IMR-90 (cell line): ENCODE measurements around the gene TRIM37. TPM values are rescaled to one million over a fixed set of nuclear protein-coding genes. Genes with fewer than 3 reads are reported as not detected.
A peak's percentile ranks its signal among the peaks of the same experiment; 100 is the strongest.

Experiments
- ATAC-seq: fragments of 200-7000 bp; cut with Tn5 transposase; 2 replicates; pipeline ENCODE4 v1.9.1; 2020; ENCODE audit warnings: low read depth, mild to moderate bottlenecking, moderate library complexity
- BruUV-seq: library from RNA; stranded (reverse); fragments of 400-500 nt; replicated peaks from 2 replicates; lab custom pipeline; 2021; lab: Mats Ljungman, UMichigan
- CTCF ChIA-PET: fragments of 300-600 bp; formaldehyde crosslinking; extraction: SDS; loops from one replicate; lab custom pipeline; 2021; ENCODE audit warnings: antibody characterized with exemption; lab: Yijun Ruan, JAX
- POLR2A ChIA-PET: fragments of 300-600 bp; sonication (Branson Sonifier 250); formaldehyde crosslinking; loops from one replicate; lab custom pipeline; 2022; ENCODE audit warnings: antibody characterized with exemption; ENCODE audit not compliant: unreplicated experiment; lab: Charles Lee
- DNase-seq: peaks from one replicate; pipeline ENCODE4 v3.0.0; 2013
- H2AFZ ChIP-seq: replicated peaks from 2 replicates; pipeline ENCODE3; 2013; ENCODE audit warnings: low read length, mild to moderate bottlenecking; ENCODE audit not compliant: poor library complexity
- H2AK5ac ChIP-seq: 2 replicates; pipeline ENCODE4 v1.6.1; 2013; ENCODE audit warnings: low read depth, low read length, inconsistent platforms
- H2AK9ac ChIP-seq: replicated peaks from 2 replicates; pipeline ENCODE3; 2013; ENCODE audit warnings: mild to moderate bottlenecking, low read depth, low read length, moderate library complexity; ENCODE audit not compliant: poor library complexity
- H2BK120ac ChIP-seq: 2 replicates; pipeline ENCODE4 v1.6.1; 2013; ENCODE audit warnings: low read depth, low read length, inconsistent platforms
- H2BK15ac ChIP-seq: 3 replicates; pipeline ENCODE4 v1.6.1; 2013; ENCODE audit warnings: low read depth, low read length, inconsistent platforms
- H2BK20ac ChIP-seq: 2 replicates; pipeline ENCODE4 v1.6.1; 2013; ENCODE audit warnings: low read depth, mild to moderate bottlenecking, inconsistent platforms, low read length, moderate library complexity
- H2BK5ac ChIP-seq: 2 replicates; pipeline ENCODE4 v1.6.1; 2013; ENCODE audit warnings: mild to moderate bottlenecking, low read depth, low read length, inconsistent platforms; ENCODE audit not compliant: poor library complexity, severe bottlenecking
- H3K14ac ChIP-seq: replicated peaks from 2 replicates; pipeline ENCODE4 v1.6.1; 2013; ENCODE audit warnings: low read depth, low read length, inconsistent platforms
- H3K18ac ChIP-seq: 2 replicates; pipeline ENCODE4 v1.6.1; 2013; ENCODE audit warnings: low read depth, low read length, control low read depth
- H3K23ac ChIP-seq: 2 replicates; pipeline ENCODE4 v1.6.1; 2013; ENCODE audit warnings: low read depth, low read length, inconsistent platforms
- H3K27ac ChIP-seq: 2 replicates; pipeline ENCODE4 v1.5.1; 2013; ENCODE audit warnings: mild to moderate bottlenecking, control low read depth, low read length; ENCODE audit not compliant: insufficient read depth
- H3K27me3 ChIP-seq: 2 replicates; pipeline ENCODE4 v1.6.1; 2013; ENCODE audit warnings: low read length; ENCODE audit not compliant: control insufficient read depth, insufficient read depth
- H3K36me3 ChIP-seq: 2 replicates; pipeline ENCODE4 v1.6.1; 2013; ENCODE audit warnings: low read length, mixed read lengths; ENCODE audit not compliant: control insufficient read depth, insufficient read depth
- H3K4ac ChIP-seq: 2 replicates; pipeline ENCODE4 v1.6.1; 2013; ENCODE audit warnings: low read depth, low read length, inconsistent platforms
- H3K4me1 ChIP-seq: 2 replicates; pipeline ENCODE4 v1.6.1; 2013; ENCODE audit warnings: low read length, mixed read lengths; ENCODE audit not compliant: control insufficient read depth, insufficient read depth
- H3K4me2 ChIP-seq: 2 replicates; pipeline ENCODE4 v1.6.1; 2013; ENCODE audit warnings: low read depth, mild to moderate bottlenecking, control low read depth, low read length, moderate library complexity
- H3K4me3 ChIP-seq: 2 replicates; pipeline ENCODE4 v1.5.1; 2013; ENCODE audit warnings: low read depth, mild to moderate bottlenecking, control low read depth, low read length, moderate library complexity; ENCODE audit not compliant: insufficient read depth
- H3K56ac ChIP-seq: 2 replicates; pipeline ENCODE4 v1.6.1; 2013; ENCODE audit warnings: low read length, inconsistent platforms; ENCODE audit not compliant: insufficient read depth; ENCODE audit errors: extremely low read depth
- H3K79me1 ChIP-seq, 2 experiments: 2 replicates each; pipeline ENCODE4 v1.6.1; 2013; ENCODE audit warnings: low read length in 2 of 2, inconsistent platforms in 1 of 2, low read depth in 1 of 2
- H3K9ac ChIP-seq: 2 replicates; pipeline ENCODE4 v1.6.1; 2013; ENCODE audit warnings: low read depth, low read length, control low read depth
- H3K9me1 ChIP-seq: 2 replicates; pipeline ENCODE4 v1.6.1; 2013; ENCODE audit warnings: low read length, inconsistent platforms; ENCODE audit not compliant: insufficient read depth
- H3K9me3 ChIP-seq: 2 replicates; pipeline ENCODE4 v1.6.1; 2013; ENCODE audit warnings: low read length; ENCODE audit not compliant: control insufficient read depth, insufficient read depth
- H4K20me1 ChIP-seq: 2 replicates; pipeline ENCODE4 v1.6.1; 2013; ENCODE audit warnings: low read length, inconsistent platforms; ENCODE audit not compliant: insufficient read depth
- H4K5ac ChIP-seq: 2 replicates; pipeline ENCODE4 v1.6.1; 2013; ENCODE audit warnings: mild to moderate bottlenecking, low read depth, low read length, control low read depth
- H4K8ac ChIP-seq, 2 experiments: 2 replicates each; pipeline ENCODE4 v1.6.1; 2013; ENCODE audit warnings: low read depth in 2 of 2, low read length in 2 of 2, control low read depth in 1 of 2, inconsistent platforms in 1 of 2
- H4K91ac ChIP-seq: 2 replicates; pipeline ENCODE4 v1.6.1; 2013; ENCODE audit warnings: low read depth, low read length, inconsistent platforms; ENCODE audit not compliant: insufficient read depth
- BHLHE40 ChIP-seq: fragments of 150-350 bp; IDR thresholded peaks from 2 replicates; pipeline ENCODE4 v1.6.1; 2016; ENCODE audit warnings: mild to moderate bottlenecking, low read depth, low read length
- CHD1 ChIP-seq: IDR thresholded peaks from 2 replicates; pipeline ENCODE4 v1.6.1; 2012; ENCODE audit warnings: low read depth, low read length, improper control_type of control experiment
- FOS ChIP-seq: fragments of 150-350 bp; IDR thresholded peaks from 2 replicates; pipeline ENCODE4 v1.6.1; 2016; ENCODE audit warnings: low read depth, low read length
- MAFK ChIP-seq: IDR thresholded peaks from 2 replicates; pipeline ENCODE4 v1.6.1; 2012; ENCODE audit warnings: low read depth, low read length, improper control_type of control experiment
- MAZ ChIP-seq: IDR thresholded peaks from 2 replicates; pipeline ENCODE4 v1.6.1; 2012; ENCODE audit warnings: low read depth, mild to moderate bottlenecking, low read length, improper control_type of control experiment, moderate library complexity, borderline replicate concordance
- MXI1 ChIP-seq: IDR thresholded peaks from 2 replicates; pipeline ENCODE4 v1.6.1; 2012; ENCODE audit warnings: low read depth, mild to moderate bottlenecking, low read length, moderate library complexity, borderline replicate concordance
- NFE2L2 ChIP-seq: fragments of 150-350 bp; IDR thresholded peaks from 2 replicates; pipeline ENCODE4 v1.6.1; 2016; ENCODE audit warnings: low read depth, mild to moderate bottlenecking, low read length
- RAD21 ChIP-seq: IDR thresholded peaks from 2 replicates; pipeline ENCODE4 v1.6.1; 2012; ENCODE audit warnings: low read length, improper control_type of control experiment
- RCOR1 ChIP-seq: IDR thresholded peaks from 2 replicates; pipeline ENCODE4 v1.6.1; 2012; ENCODE audit warnings: mild to moderate bottlenecking, low read length, improper control_type of control experiment; ENCODE audit not compliant: insufficient replicate concordance
- RFX5 ChIP-seq: IDR thresholded peaks from 2 replicates; pipeline ENCODE4 v1.8.0; 2012; ENCODE audit warnings: low read depth, mild to moderate bottlenecking, low read length, moderate library complexity
- SMC3 ChIP-seq: fragments of 150-350 bp; IDR thresholded peaks from 2 replicates; pipeline ENCODE4 v1.6.1; 2016; ENCODE audit warnings: low read depth, mild to moderate bottlenecking, antibody characterized with exemption, low read length, moderate library complexity
- USF2 ChIP-seq: fragments of 150-350 bp; IDR thresholded peaks from 2 replicates; pipeline ENCODE4 v1.6.1; 2017; ENCODE audit warnings: mild to moderate bottlenecking, antibody characterized with exemption, low read length, low read depth
- WGBS, 2 experiments: methylation state at CpG; one replicate each; pipeline versions ENCODE4 v1.1.5 to v1.1.7; 2013; ENCODE audit warnings: missing lambda C conversion rate in 2 of 2; ENCODE audit not compliant: insufficient read length in 1 of 2; ENCODE audit errors: extremely low coverage in 2 of 2; 5-methylcytosine and 5-hydroxymethylcytosine counted together
- dilution Hi-C: fragments of 300-500 bp; cut with HindIII; formaldehyde crosslinking; loops from one replicate; pipeline ENCODE4 v1.14.3; 2018; ENCODE audit warnings: low sequenced_read_pairs; ENCODE audit not compliant: unreplicated experiment
- in situ Hi-C: fragments of 300-500 bp; cut with MboI; formaldehyde crosslinking; loops from 3 replicates; pipeline ENCODE4 v1.14.3; 2019; ENCODE audit warnings: low sequenced_read_pairs, inconsistent platforms, mixed read lengths
- intact Hi-C: fragments of 100-400 bp; cut with micrococcal nuclease; formaldehyde crosslinking; loops from 2 replicates; pipeline ENCODE4 v1.10.0; 2022
- polyA plus RNA-seq, 3 experiments: library from polyadenylated mRNA; depleted of rRNA; stranded (reverse); fragments of >200 nt; gene quantifications; 2 replicates each; pipeline ENCODE4 v1.2.3, GENCODE V29; 2012; ENCODE audit warnings: low replicate concordance in 1 of 3
- total RNA-seq: library from RNA; depleted of rRNA; stranded (reverse); fragments of >200 nt; gene quantifications from 2 replicates; pipeline ENCODE4 v1.2.3, GENCODE V29; 2012
- TF ChIP-seq, protein P1 (sequence below): conservative IDR thresholded peaks from 2 replicates; pipeline ENCODE4 v1.5.1; 2012; ENCODE audit warnings: mild to moderate bottlenecking, low read depth, low read length, improper control_type of control experiment

The TRIM37 gene
- total and polyA plus RNA-seq, 2 of the 4 experiments (the other 2 are of a cell fraction): 12.1 to 24.9 TPM

DNA sequence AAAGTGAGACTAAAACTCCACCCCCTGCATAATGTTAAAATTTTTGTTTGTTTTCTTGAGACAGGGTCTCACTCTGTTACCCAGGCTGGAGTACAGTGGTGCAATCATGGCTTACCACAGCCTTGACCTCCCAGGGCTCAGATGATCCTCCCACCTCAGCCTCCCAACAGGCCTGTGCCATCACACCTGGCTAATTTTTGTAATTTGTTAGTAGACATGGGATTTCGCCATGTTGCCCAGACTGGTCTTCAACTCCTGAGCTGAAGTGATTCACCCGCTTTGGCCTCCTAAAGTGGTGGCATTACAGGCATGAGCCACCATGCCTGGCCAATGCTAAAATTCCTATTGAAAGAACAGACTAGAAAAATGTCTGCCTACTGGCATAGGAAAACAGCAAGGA lies 103.8 kb downstream of the TRIM37 start (continued):
- TF ChIP-seq, protein P1, sequence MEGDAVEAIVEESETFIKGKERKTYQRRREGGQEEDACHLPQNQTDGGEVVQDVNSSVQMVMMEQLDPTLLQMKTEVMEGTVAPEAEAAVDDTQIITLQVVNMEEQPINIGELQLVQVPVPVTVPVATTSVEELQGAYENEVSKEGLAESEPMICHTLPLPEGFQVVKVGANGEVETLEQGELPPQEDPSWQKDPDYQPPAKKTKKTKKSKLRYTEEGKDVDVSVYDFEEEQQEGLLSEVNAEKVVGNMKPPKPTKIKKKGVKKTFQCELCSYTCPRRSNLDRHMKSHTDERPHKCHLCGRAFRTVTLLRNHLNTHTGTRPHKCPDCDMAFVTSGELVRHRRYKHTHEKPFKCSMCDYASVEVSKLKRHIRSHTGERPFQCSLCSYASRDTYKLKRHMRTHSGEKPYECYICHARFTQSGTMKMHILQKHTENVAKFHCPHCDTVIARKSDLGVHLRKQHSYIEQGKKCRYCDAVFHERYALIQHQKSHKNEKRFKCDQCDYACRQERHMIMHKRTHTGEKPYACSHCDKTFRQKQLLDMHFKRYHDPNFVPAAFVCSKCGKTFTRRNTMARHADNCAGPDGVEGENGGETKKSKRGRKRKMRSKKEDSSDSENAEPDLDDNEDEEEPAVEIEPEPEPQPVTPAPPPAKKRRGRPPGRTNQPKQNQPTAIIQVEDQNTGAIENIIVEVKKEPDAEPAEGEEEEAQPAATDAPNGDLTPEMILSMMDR: no peak

DNA sequence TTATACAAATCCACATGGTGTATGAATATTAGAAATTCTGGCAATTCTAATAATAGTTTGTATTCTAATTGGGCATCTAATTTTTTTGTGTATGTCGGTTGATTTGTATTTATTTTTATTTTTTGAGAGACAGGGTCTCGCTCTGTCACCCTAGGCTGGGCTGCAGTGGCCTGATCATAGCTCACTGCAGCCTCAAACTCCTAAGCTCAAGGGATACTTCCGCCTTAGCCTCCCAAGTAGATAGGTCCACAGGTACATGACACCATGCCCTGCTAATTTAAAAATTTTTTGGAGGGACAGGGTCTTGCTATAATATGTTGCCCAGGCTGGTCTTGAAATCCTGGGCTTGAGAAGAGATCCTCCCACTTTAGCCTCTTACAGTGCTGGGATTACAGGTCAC lies 104.6 kb downstream of the TRIM37 start:
- H2AK5ac ChIP-seq: peak overlapping the region; percentile 60; the same call in 1 of the 2 replicates
- H4K5ac ChIP-seq: no peak overlapping the region
- dilution Hi-C loops: no loop called here
- H2BK15ac ChIP-seq: no peak overlapping the region; the same call in 2 of the 3 replicates
- H3K9me3 ChIP-seq: no peaks in the 10 kb centered on the region
- DNase-seq (no peak), ATAC-seq (no peak)
- peak overlapping the region; percentile 77; the same call in 1 of the 2 replicates for H2BK20ac ChIP-seq
- H3K36me3 ChIP-seq: peaks cover 3% of the 10 kb centered on the region; the same call in 1 of the 2 replicates
- POLR2A ChIA-PET: no interaction called here
- in situ Hi-C loops: loop anchor here (10.0 kb wide), 1 partner anchor 417 kb away; no protein-coding TSS in a partner anchor
- H3K14ac ChIP-seq: peak overlapping the region; percentile 62; the same call in 1 of the 2 replicates
- peak overlapping the region; percentile 60 for H3K4ac ChIP-seq
- intact Hi-C loops: loop anchor here (5.0 kb wide), 1 partner anchor 345 kb away; no protein-coding TSS in a partner anchor
- H3K18ac ChIP-seq: no peak overlapping the region; the same call in 1 of the 2 replicates
- no peaks in the 10 kb centered on the region; the same call in 1 of the 2 replicates for H3K9me1 ChIP-seq
- H4K91ac ChIP-seq: no peak overlapping the region
- no peak overlapping the region for H3K4me2 ChIP-seq
- peak overlapping the region; percentile 52 for H2BK5ac ChIP-seq
- H4K20me1 ChIP-seq: no peaks in the 10 kb centered on the region
- H2AFZ ChIP-seq: no peak overlapping the region
- WGBS, 2 experiments: 83% methylated on average over 1 of the region's 3 CpGs; no CpG with 5 or more reads in 1 of the 2 experiments
- H3K27ac ChIP-seq: peak overlapping the region; percentile 29; the same call in 1 of the 2 replicates
- peak overlapping the region; percentile 46 for H2BK120ac ChIP-seq
- BruUV-seq: no TSS peak
- no peak overlapping the region for H3K56ac ChIP-seq
- CTCF ChIA-PET: interaction anchor here (3.8 kb wide), 1 partner anchor 291 kb away, joined by 28 read pairs; no protein-coding TSS in a partner anchor
- no peaks in the 10 kb centered on the region for H3K27me3 ChIP-seq
- H3K23ac ChIP-seq: no peak overlapping the region
- no peak overlapping the region for H2AK9ac ChIP-seq
- H4K8ac ChIP-seq: peak overlapping the region in 1 of 2 experiments; percentile 21; a peak in 1 of 4 replicates
- peaks cover 9% of the 10 kb centered on the region for H3K4me1 ChIP-seq
- no peak overlapping the region for H3K4me3 ChIP-seq
- H3K9ac ChIP-seq: no peak overlapping the region
- peaks cover 0 to 4% of the 10 kb centered on the region in 2 experiments; a peak in 1 of 4 replicates for H3K79me1 ChIP-seq
- TF ChIP-seq NFE2L2 (no peak), RCOR1 (no peak), MXI1 (no peak), FOS (no peak), BHLHE40 (no peak), SMC3 (no peak), CHD1 (no peak), MAZ (no peak), MAFK (no peak), RAD21 (no peak), RFX5 (no peak), USF2 (no peak)
